Measurements from ENCODE around the gene IRF8. TPM values are rescaled to one million over a fixed set of nuclear protein-coding genes. Genes with fewer than 3 reads are reported as not detected.

Gene IRF8
- total RNA-seq, 4 donors from 2014 or later: 1.4 to 13.0 (median 8.8) TPM; not detected in 1

DNA sequence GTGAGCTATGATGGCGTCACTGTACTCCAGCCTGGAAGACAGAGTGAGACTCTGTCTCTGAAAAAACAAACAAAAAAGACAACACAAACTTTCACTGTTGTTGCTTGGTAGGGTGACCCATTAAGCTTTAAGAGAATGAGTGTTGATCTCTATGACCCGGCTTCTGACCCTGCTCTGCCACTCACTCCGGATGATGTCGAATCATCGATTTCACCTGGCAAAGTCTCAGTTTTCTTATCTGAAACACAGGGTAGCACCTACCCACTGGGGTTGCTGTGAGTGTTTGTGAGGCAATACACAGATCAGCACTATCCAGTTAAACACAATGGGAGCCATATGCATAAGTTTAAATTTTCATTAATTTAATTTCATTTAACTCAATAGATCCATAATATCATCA lies 20.6 kb upstream of the IRF8 start:
- DNase-seq: no peak
- intact Hi-C loops (cut with DNase I): no loop called here

DNA sequence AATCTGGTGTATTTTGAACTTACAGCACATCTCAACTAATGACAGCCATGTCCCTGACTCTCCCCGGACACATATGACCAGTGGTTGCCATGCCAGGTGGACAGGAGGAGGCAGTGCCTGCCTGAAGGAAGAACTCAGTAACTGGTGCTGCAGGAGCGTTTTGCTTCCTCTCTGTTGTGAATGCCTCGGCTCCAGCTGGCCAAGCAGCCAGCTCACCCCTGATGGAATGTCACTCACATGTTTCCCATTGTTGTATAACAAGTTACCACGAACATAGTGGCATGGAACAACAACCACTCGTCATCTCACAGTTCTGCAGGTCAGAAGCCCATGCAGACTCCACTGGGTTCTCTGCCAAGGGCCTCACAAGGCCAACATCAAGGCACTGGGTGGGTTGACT lies 20.1 kb upstream of the IRF8 start:
- Histone ChIP-seq H3K4me1 (no peaks in the 10 kb centered on the region), H3K27ac (no peak overlapping the region), H3K36me3 (no peaks in the 10 kb centered on the region), H3K27me3 (peaks cover 0 to 49% (median 0%) of the 10 kb centered on the region in 4 donors), H3K4me3 (no peak overlapping the region), H3K9me3 (no peaks in the 10 kb centered on the region)
- intact Hi-C loops (cut with DNase I): no loop called here
- no peak for DNase-seq
- WGBS, 2 donors: 28 to 40% methylated on average over 2 to 5 of the region's 5 CpGs
- TF ChIP-seq, protein P1, sequence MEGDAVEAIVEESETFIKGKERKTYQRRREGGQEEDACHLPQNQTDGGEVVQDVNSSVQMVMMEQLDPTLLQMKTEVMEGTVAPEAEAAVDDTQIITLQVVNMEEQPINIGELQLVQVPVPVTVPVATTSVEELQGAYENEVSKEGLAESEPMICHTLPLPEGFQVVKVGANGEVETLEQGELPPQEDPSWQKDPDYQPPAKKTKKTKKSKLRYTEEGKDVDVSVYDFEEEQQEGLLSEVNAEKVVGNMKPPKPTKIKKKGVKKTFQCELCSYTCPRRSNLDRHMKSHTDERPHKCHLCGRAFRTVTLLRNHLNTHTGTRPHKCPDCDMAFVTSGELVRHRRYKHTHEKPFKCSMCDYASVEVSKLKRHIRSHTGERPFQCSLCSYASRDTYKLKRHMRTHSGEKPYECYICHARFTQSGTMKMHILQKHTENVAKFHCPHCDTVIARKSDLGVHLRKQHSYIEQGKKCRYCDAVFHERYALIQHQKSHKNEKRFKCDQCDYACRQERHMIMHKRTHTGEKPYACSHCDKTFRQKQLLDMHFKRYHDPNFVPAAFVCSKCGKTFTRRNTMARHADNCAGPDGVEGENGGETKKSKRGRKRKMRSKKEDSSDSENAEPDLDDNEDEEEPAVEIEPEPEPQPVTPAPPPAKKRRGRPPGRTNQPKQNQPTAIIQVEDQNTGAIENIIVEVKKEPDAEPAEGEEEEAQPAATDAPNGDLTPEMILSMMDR (IDR thresholded peaks at IDR 0.05): no peak
- no peak for TF ChIP-seq POLR2A (IDR thresholded peaks at IDR 0.05)

More for the DNA sequence above, 20.6 kb upstream of the IRF8 start:
- Histone ChIP-seq H3K27me3 (peaks cover 0 to 49% (median 0%) of the 10 kb centered on the region in 4 donors), H3K27ac (no peak overlapping the region), H3K36me3 (no peaks in the 10 kb centered on the region), H3K9me3 (no peaks in the 10 kb centered on the region), H3K4me1 (peaks cover 0 to 2% (median 0%) of the 10 kb centered on the region in 3 donors), H3K4me3 (no peak overlapping the region)
- 67 to 74% methylated on average over 5 of the region's 5 CpGs for WGBS, 2 donors
- no peak for TF ChIP-seq POLR2A (IDR thresholded peaks at IDR 0.05)
- TF ChIP-seq, protein P1 (IDR thresholded peaks at IDR 0.05): no peak

DNA sequence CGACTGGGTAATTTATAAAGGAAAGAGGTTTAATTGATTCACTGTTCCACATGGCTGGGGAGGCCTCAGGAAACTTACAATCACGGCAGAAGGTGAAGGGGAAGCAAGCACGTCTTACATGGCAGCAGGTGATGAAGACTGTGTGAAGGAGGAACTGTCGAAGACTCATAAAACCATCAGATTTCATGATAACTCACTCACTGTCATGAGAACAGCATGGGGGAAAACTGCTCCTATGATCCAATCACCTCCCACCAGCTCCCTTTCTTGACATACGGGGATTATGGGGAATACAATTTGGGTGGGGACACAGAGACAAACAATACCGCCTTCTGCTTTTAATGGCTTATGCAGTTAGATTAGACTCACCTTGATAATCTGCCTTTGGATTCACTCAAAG lies 19.4 kb upstream of the IRF8 start:
- no peak for DNase-seq
- H3K4me1 ChIP-seq: no peaks in the 10 kb centered on the region
- H3K36me3 ChIP-seq: no peaks in the 10 kb centered on the region
- no peak overlapping the region for H3K27ac ChIP-seq
- H3K27me3 ChIP-seq: peaks cover 0 to 54% (median 0%) of the 10 kb centered on the region in 4 donors
- 72 to 76% methylated on average over 6 of the region's 6 CpGs for WGBS, 2 donors
- intact Hi-C loops (cut with DNase I): no loop called here
- H3K9me3 ChIP-seq: no peaks in the 10 kb centered on the region
- no peak overlapping the region for H3K4me3 ChIP-seq
- TF ChIP-seq POLR2A (IDR thresholded peaks at IDR 0.05): no peak
- TF ChIP-seq, protein P1 (IDR thresholded peaks at IDR 0.05): no peak

DNA sequence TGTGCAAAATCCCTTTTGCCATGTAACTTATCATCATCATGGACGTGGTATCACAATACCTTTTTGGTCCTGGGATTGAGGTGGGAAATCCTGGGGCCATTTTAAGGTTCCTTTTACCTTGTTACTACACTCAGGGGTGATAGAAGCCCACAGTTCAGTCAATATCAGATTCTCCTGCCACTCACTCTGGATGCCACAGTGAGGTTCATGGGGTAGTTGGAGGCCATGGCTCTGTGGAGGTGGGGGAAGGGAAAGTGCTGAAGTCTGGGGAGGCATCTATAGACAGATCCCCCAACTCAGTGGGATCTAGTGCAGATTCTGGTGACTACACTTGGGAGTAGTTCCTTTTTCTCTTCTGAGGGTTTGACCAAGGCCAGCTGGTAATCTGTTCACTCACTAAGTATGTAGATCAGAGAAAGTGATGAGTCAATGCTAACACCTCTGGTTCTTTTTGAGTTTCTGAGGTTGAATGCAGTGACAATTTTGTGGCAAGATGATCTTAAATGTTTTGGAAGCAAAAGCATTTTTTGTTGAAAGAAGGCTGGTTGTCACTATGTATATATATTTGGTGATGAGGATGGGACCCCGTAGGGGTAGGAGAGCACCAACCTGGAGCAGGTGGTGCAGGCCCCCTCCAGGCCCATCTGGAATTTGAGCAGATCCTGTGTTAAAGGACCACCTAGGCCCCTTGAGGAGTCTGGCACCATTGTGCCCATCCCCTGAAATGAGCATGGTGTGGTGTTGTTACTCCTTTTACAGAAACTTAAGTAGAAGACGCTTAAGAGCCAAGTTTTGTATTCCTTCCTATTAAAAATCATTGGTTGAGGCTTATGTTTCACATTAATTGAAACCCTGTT lies 18.8 kb upstream of the IRF8 start:
- TF ChIP-seq, protein P1 (IDR thresholded peaks at IDR 0.05): no peak
- no peak for TF ChIP-seq POLR2A (IDR thresholded peaks at IDR 0.05)
- Histone ChIP-seq H3K27ac (no peak overlapping the region), H3K36me3 (no peaks in the 10 kb centered on the region), H3K4me1 (no peaks in the 10 kb centered on the region), H3K27me3 (peaks cover 0 to 60% (median 0%) of the 10 kb centered on the region in 4 donors), H3K9me3 (no peaks in the 10 kb centered on the region), H3K4me3 (no peak overlapping the region)
- 71 to 75% methylated on average over 3 of the region's 3 CpGs for WGBS, 2 donors
- intact Hi-C loops (cut with DNase I): no loop called here
- DNase-seq: no peak

DNA sequence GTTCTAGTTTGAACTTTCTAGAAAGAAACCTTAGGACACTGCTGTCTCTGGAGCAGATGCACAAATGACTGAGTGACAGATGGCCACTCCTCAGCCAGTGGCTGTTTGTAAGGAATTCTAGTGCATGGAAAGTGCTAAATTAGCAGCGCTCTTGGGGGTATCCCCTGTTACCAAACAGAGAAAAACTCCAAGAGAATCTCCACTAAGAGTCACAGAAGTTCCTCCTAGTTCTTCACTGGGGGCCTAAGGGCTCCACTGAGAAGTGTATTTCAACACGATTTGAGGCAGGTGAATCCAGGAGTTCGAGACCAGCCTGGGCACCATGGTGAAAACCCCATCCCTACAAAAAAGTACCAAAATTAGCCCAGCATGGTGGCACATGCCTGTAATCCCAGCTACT lies 18.1 kb upstream of the IRF8 start:
- 55 to 86% methylated on average over 2 to 3 of the region's 3 CpGs for WGBS, 2 donors

More for the DNA sequence above, 18.1 kb upstream of the IRF8 start:
- Histone ChIP-seq H3K27me3 (peaks cover 0 to 65% (median 0%) of the 10 kb centered on the region in 4 donors), H3K9me3 (no peaks in the 10 kb centered on the region), H3K27ac (no peak overlapping the region), H3K4me1 (no peaks in the 10 kb centered on the region), H3K4me3 (no peak overlapping the region), H3K36me3 (no peaks in the 10 kb centered on the region)
- no peak for DNase-seq
- TF ChIP-seq POLR2A (IDR thresholded peaks at IDR 0.05): no peak
- TF ChIP-seq, protein P1 (IDR thresholded peaks at IDR 0.05): no peak
- intact Hi-C loops (cut with DNase I): no loop called here
